ENCODE results near the gene LCLAT1.

GRCh38 chr2:30611583-30611982 is 164.5 kb downstream of the LCLAT1 start:
- no peak for TF ChIP-seq CTCF (conservative IDR thresholded peaks at IDR 0.05 in 1 of 2, IDR thresholded peaks at IDR 0.05 in 1 of 2; ENCODE audit: extremely low read depth in 1 of 2, insufficient read depth in 1 of 2, low read depth in 1 of 2, low read length in 2 of 2)
- no peak for TF ChIP-seq EZH2 (IDR thresholded peaks at IDR 0.05; ENCODE audit: borderline replicate concordance, low read length)

Measured in mammary epithelial cell (primary cell).